Posterior vena cava (tissue), 2 donors: ENCODE measurements around the gene RABEP1. TPM values are rescaled to one million over a fixed set of nuclear protein-coding genes. Genes with fewer than 3 reads are reported as not detected.

Experiments
- total RNA-seq, 2 donors: library from RNA; stranded (reverse); fragmentation: NEBNext Ultra II Directional; extraction: Animal tissue kit (Norgen Biotek cat#: 25700); gene quantifications; one replicate each; pipeline ENCODE4 v1.2.1, GENCODE V29; 2021
- donor health status: DM: yes; HTN: yes; CAD: no.
- donor health status: DM: yes; HTN: yes; CAD: no.

The RABEP1 gene
- total RNA-seq, 2 donors from 2014 or later, result 41.5 to 47.3 TPM

Other genes with a start within 250 kb of the RABEP1 start
- gene SLC52A1, start 246.9 kb upstream of the RABEP1 start, total RNA-seq, result under 1 TPM in 1 of 2 donors, not detected in 1; 0.14 TPM
- gene ZFP3, start 203.8 kb upstream of the RABEP1 start, total RNA-seq, result 1 to 10 TPM; 4.1 to 4.6 TPM
- 1 to 10 TPM; 3.7 to 6.3 TPM for gene ZNF232, start 170.4 kb upstream of the RABEP1 start, total RNA-seq
- gene USP6, start 166.3 kb upstream of the RABEP1 start, total RNA-seq, result under 1 TPM in 1 of 2 donors, not detected in 1; 0.19 TPM
- 1 to 10 TPM; 5.7 to 6.8 TPM for gene ZNF594, start 90.4 kb upstream of the RABEP1 start, total RNA-seq
- gene SCIMP, start 47.4 kb upstream of the RABEP1 start, total RNA-seq, result 1 to 10 TPM; 4.5 to 7.3 TPM
- 10 to 100 TPM; 35.9 to 49.1 TPM for gene NUP88, start 137.4 kb downstream of the RABEP1 start, total RNA-seq
- 10 to 100 TPM; 18.9 to 19.7 TPM for gene RPAIN, start 137.9 kb downstream of the RABEP1 start, total RNA-seq
- 10 to 100 TPM; 66.4 to 74.3 TPM for gene C1QBP, start 156.9 kb downstream of the RABEP1 start, total RNA-seq
- gene DHX33, start 186.7 kb downstream of the RABEP1 start, total RNA-seq, result 1 to 10 TPM; 7.4 to 9.9 TPM
- gene DERL2, start 203.9 kb downstream of the RABEP1 start, total RNA-seq, result 10 to 100 TPM; 43.3 to 49.6 TPM
- 10 to 100 TPM; 13.5 to 15.0 TPM for gene MIS12, start 204.3 kb downstream of the RABEP1 start, total RNA-seq